Measurements from ENCODE around the gene HOXD11.

The HOXD11 gene

GRCh38 chr2:176110415-176111308, 3.6 kb downstream of the HOXD11 start:
- no peak overlapping the region for H3K27ac ChIP-seq (ENCODE audit: low read depth, low read length)
- H3K9ac ChIP-seq (ENCODE audit: low read depth, low read length): no peak overlapping the region
- no peak overlapping the region for H3K4me3 ChIP-seq (ENCODE audit: low read depth, low read length)
- H3K27me3 ChIP-seq (ENCODE audit: control insufficient read depth, insufficient read depth, low read length): peaks cover 99% of the 10 kb centered on the region
- H3K4me1 ChIP-seq (ENCODE audit: control insufficient read depth, insufficient read depth, low read length): 0 out of 2 replicates have a peak, but pooled peaks cover 8% of the 10 kb centered on the region
- no peaks in the 10 kb centered on the region for H3K9me3 ChIP-seq (ENCODE audit: control insufficient read depth, insufficient read depth, low read length)
- no peaks in the 10 kb centered on the region for H3K36me3 ChIP-seq (ENCODE audit: control insufficient read depth, insufficient read depth, low read length)

GRCh38 chr2:176111309-176111663, 4.2 kb downstream of the HOXD11 start:
- H3K9me3 ChIP-seq (ENCODE audit: control insufficient read depth, insufficient read depth, low read length): no peaks in the 10 kb centered on the region
- no peaks in the 10 kb centered on the region for H3K36me3 ChIP-seq (ENCODE audit: control insufficient read depth, insufficient read depth, low read length)
- peaks cover 8% of the 10 kb centered on the region; the same call in 1 of the 2 replicates for H3K4me1 ChIP-seq (ENCODE audit: control insufficient read depth, insufficient read depth, low read length)
- H3K27me3 ChIP-seq (ENCODE audit: control insufficient read depth, insufficient read depth, low read length): peaks cover 99% of the 10 kb centered on the region
- no peak overlapping the region for H3K9ac ChIP-seq (ENCODE audit: low read depth, low read length)
- no peak overlapping the region for H3K4me3 ChIP-seq (ENCODE audit: low read depth, low read length)
- H3K27ac ChIP-seq (ENCODE audit: low read depth, low read length): no peak overlapping the region

- Histone ChIP-seq H3K4me3 (ENCODE audit: low read depth, low read length) (no peak overlapping the region), H3K27me3 (ENCODE audit: control insufficient read depth, insufficient read depth, low read length) (peaks cover 99% of the 10 kb centered on the region), H3K9ac (ENCODE audit: low read depth, low read length) (no peak overlapping the region), H3K9me3 (ENCODE audit: control insufficient read depth, insufficient read depth, low read length) (peaks cover 1% of the 10 kb centered on the region; the same call in 1 of the 2 replicates), H3K27ac (ENCODE audit: low read depth, low read length) (no peak overlapping the region), H3K4me1 (ENCODE audit: control insufficient read depth, insufficient read depth, low read length) (peaks cover 8% of the 10 kb centered on the region; the same call in 1 of the 2 replicates), H3K36me3 (ENCODE audit: control insufficient read depth, insufficient read depth, low read length) (no peaks in the 10 kb centered on the region)
These were observed 4.8 kb downstream of the HOXD11 start for GRCh38 chr2:176111846-176112374.

GRCh38 chr2:176112375-176113302, 5.6 kb downstream of the HOXD11 start:
- Histone ChIP-seq H3K9me3 (ENCODE audit: control insufficient read depth, insufficient read depth, low read length) (peaks cover 3% of the 10 kb centered on the region; the same call in 1 of the 2 replicates), H3K9ac (ENCODE audit: low read depth, low read length) (no peak overlapping the region), H3K36me3 (ENCODE audit: control insufficient read depth, insufficient read depth, low read length) (no peaks in the 10 kb centered on the region), H3K27ac (ENCODE audit: low read depth, low read length) (no peak overlapping the region), H3K4me3 (ENCODE audit: low read depth, low read length) (no peak overlapping the region), H3K27me3 (ENCODE audit: control insufficient read depth, insufficient read depth, low read length) (peaks cover 100% of the 10 kb centered on the region), H3K4me1 (ENCODE audit: control insufficient read depth, insufficient read depth, low read length) (peaks cover 8% of the 10 kb centered on the region; the same call in 1 of the 2 replicates)

- Histone ChIP-seq H3K27me3 (ENCODE audit: control insufficient read depth, insufficient read depth, low read length) (peaks cover 100% of the 10 kb centered on the region), H3K9me3 (ENCODE audit: control insufficient read depth, insufficient read depth, low read length) (peaks cover 3% of the 10 kb centered on the region; the same call in 1 of the 2 replicates), H3K4me3 (ENCODE audit: low read depth, low read length) (no peak overlapping the region), H3K36me3 (ENCODE audit: control insufficient read depth, insufficient read depth, low read length) (no peaks in the 10 kb centered on the region), H3K4me1 (ENCODE audit: control insufficient read depth, insufficient read depth, low read length) (peaks cover 8% of the 10 kb centered on the region; the same call in 1 of the 2 replicates), H3K27ac (ENCODE audit: low read depth, low read length) (no peak overlapping the region), H3K9ac (ENCODE audit: low read depth, low read length) (no peak overlapping the region)
These were observed 7.2 kb downstream of the HOXD11 start for GRCh38 chr2:176114120-176114929.

- Histone ChIP-seq H3K4me1 (ENCODE audit: control insufficient read depth, insufficient read depth, low read length) (peaks cover 8% of the 10 kb centered on the region; the same call in 1 of the 2 replicates), H3K9ac (ENCODE audit: low read depth, low read length) (no peak overlapping the region), H3K27me3 (ENCODE audit: control insufficient read depth, insufficient read depth, low read length) (peaks cover 100% of the 10 kb centered on the region), H3K9me3 (ENCODE audit: control insufficient read depth, insufficient read depth, low read length) (peaks cover 3% of the 10 kb centered on the region; the same call in 1 of the 2 replicates), H3K36me3 (ENCODE audit: control insufficient read depth, insufficient read depth, low read length) (no peaks in the 10 kb centered on the region), H3K27ac (ENCODE audit: low read depth, low read length) (no peak overlapping the region), H3K4me3 (ENCODE audit: low read depth, low read length) (no peak overlapping the region)
These were observed 8.0 kb downstream of the HOXD11 start for GRCh38 chr2:176114930-176115625.

- peaks cover 100% of the 10 kb centered on the region for H3K27me3 ChIP-seq (ENCODE audit: control insufficient read depth, insufficient read depth, low read length)
- peaks cover 8% of the 10 kb centered on the region; the same call in 1 of the 2 replicates for H3K4me1 ChIP-seq (ENCODE audit: control insufficient read depth, insufficient read depth, low read length)
- H3K36me3 ChIP-seq (ENCODE audit: control insufficient read depth, insufficient read depth, low read length): no peaks in the 10 kb centered on the region
- H3K9ac ChIP-seq (ENCODE audit: low read depth, low read length): no peak within 1 kb of the TSS
- no peak within 1 kb of the TSS for H3K4me3 ChIP-seq (ENCODE audit: low read depth, low read length)
- H3K9me3 ChIP-seq (ENCODE audit: control insufficient read depth, insufficient read depth, low read length): peaks cover 3% of the 10 kb centered on the region; the same call in 1 of the 2 replicates
- H3K27ac ChIP-seq (ENCODE audit: low read depth, low read length): no peak within 1 kb of the TSS
These were observed 9.1 kb downstream of the HOXD11 start, which contains the start of gene HOXD10 for GRCh38 chr2:176115883-176116813. TSS of gene HOXD10 (plus strand) at chr2:176116778. CDS start at chr2:176116834, 56 bp downstream.

- Histone ChIP-seq H3K36me3 (ENCODE audit: control insufficient read depth, insufficient read depth, low read length) (no peaks in the 10 kb centered on the region), H3K4me3 (ENCODE audit: low read depth, low read length) (no peak overlapping the region), H3K4me1 (ENCODE audit: control insufficient read depth, insufficient read depth, low read length) (peaks cover 11% of the 10 kb centered on the region; the same call in 1 of the 2 replicates), H3K9ac (ENCODE audit: low read depth, low read length) (no peak overlapping the region), H3K9me3 (ENCODE audit: control insufficient read depth, insufficient read depth, low read length) (peaks cover 3% of the 10 kb centered on the region; the same call in 1 of the 2 replicates), H3K27ac (ENCODE audit: low read depth, low read length) (no peak overlapping the region), H3K27me3 (ENCODE audit: control insufficient read depth, insufficient read depth, low read length) (peaks cover 100% of the 10 kb centered on the region)
These were observed 10.2 kb downstream of the HOXD11 start for GRCh38 chr2:176117162-176117822.
